ENCODE results near the gene PLAC1. TPM values are rescaled to one million over a fixed set of nuclear protein-coding genes. Genes with fewer than 3 reads are reported as not detected.
A peak's percentile ranks its signal among the peaks of the same experiment; 100 is the strongest.

The PLAC1 gene
- total RNA-seq, 1 donor from 2014 or later: 1.3 TPM

DNA sequence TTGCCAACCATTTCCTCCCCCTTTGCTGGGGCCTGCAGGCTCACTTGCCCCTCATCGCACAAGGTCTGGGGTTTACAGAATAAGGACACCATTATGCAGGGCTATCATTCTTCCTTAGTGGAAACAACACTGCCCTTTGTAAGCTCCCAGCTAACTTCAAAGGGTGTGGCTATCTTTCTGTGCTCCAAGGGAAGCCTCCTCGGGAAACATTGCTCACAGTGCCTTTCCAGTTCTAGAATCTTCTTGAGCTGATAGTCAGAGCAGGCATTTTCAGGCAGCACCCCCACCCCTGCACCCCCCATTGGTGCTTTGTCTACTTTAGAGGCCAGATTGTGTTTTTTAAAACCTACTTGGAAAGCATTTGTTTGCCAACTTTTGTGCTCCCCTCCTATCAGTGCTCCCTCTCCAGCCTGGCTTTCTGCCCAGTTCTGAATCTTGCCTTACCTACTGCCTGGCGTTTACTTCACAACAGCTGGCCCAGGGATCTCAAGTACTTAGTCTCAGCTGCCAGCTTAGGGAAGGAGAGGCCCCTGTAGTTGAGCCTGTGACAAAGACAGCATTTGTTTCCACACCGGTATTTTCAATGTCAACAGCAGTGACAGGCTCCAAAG lies 53.5 kb downstream of the PLAC1 start:
- FAIRE-seq (no peak), DNase-seq (ENCODE audit: low read depth) (peak; percentile 26)
- Histone ChIP-seq H3K4me3 (ENCODE audit: low read depth, low read length) (no peak overlapping the region), H3K36me3 (ENCODE audit: control insufficient read depth, insufficient read depth, low read length) (no peaks in the 10 kb centered on the region), H3K27me3 (ENCODE audit: control insufficient read depth, insufficient read depth, low read length) (no peaks in the 10 kb centered on the region)
- TF ChIP-seq, protein P1, sequence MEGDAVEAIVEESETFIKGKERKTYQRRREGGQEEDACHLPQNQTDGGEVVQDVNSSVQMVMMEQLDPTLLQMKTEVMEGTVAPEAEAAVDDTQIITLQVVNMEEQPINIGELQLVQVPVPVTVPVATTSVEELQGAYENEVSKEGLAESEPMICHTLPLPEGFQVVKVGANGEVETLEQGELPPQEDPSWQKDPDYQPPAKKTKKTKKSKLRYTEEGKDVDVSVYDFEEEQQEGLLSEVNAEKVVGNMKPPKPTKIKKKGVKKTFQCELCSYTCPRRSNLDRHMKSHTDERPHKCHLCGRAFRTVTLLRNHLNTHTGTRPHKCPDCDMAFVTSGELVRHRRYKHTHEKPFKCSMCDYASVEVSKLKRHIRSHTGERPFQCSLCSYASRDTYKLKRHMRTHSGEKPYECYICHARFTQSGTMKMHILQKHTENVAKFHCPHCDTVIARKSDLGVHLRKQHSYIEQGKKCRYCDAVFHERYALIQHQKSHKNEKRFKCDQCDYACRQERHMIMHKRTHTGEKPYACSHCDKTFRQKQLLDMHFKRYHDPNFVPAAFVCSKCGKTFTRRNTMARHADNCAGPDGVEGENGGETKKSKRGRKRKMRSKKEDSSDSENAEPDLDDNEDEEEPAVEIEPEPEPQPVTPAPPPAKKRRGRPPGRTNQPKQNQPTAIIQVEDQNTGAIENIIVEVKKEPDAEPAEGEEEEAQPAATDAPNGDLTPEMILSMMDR (IDR thresholded peaks at IDR 0.05; ENCODE audit: insufficient read depth, low read length, severe bottlenecking): no peak

DNA sequence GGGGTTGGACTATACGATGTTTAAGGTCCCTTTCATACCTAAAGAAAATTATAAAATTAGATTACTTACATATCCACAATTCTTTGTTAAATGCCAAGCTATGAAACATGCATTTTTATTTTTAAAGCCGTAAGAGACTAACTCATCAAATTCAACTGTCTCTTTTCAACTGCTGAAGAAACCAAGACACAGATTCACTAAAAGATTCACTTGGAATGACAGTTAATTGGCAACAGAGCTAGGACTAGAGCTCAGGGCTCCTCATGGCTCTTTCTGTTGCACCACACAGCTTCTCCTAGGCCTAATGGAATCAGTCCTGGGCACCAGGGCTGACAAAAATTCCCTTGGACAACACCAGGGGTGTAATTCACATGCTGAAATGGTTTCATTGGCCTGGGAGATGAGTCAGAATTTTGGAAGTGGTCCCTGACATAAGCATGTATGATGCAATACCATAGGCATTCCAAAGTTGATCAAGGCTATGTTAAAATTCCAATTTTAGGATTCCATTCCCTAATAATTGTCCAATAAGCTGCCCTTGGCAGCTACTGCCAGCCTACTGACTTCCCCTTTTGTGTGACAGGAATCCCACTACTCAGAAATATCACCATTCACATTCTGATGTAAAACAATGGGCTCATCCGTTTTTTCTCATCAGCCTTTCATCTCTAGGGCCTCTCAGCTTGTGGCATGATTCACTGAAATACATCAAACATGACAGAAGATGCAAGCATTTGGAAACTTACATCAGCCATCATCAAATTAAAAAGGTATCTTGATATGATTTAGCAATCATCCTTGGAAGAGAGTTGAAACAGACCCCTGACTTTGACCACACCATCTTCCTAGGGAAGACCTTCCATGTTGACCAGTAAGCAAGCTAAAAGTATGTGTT lies 54.2 kb downstream of the PLAC1 start:
- H3K4me3 ChIP-seq (ENCODE audit: low read depth, low read length): no peak overlapping the region
- DNase-seq (ENCODE audit: low read depth): peak; percentile 70
- FAIRE-seq: peak; percentile 43
- no peaks in the 10 kb centered on the region for H3K36me3 ChIP-seq (ENCODE audit: control insufficient read depth, insufficient read depth, low read length)
- H3K27me3 ChIP-seq (ENCODE audit: control insufficient read depth, insufficient read depth, low read length): no peaks in the 10 kb centered on the region
- TF ChIP-seq, protein P1 (IDR thresholded peaks at IDR 0.05; ENCODE audit: insufficient read depth, low read length, severe bottlenecking): peak; percentile 22

DNA sequence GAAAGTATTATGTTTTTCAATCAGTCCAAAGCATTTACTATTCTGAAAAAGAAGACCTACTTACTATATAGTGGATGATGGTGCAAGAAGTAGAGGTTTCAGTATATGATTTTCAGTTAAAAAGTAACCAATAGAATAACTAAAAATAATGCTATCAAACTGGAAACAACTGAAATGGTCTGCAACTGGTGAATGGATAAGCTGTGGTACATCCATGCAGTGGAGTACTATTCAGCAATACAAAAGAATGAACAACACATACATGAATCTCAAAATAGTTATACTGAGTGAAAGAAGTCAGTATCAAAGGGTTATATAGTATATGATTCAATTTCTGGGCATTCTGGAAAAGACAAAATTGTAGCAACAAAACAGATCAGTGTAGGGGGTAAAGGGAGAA lies 55.9 kb downstream of the PLAC1 start:
- Histone ChIP-seq H3K36me3 (ENCODE audit: control insufficient read depth, insufficient read depth, low read length) (no peaks in the 10 kb centered on the region), H3K4me3 (ENCODE audit: low read depth, low read length) (no peak overlapping the region), H3K27me3 (ENCODE audit: control insufficient read depth, insufficient read depth, low read length) (no peaks in the 10 kb centered on the region)
- FAIRE-seq (no peak), DNase-seq (ENCODE audit: low read depth) (no peak)
- TF ChIP-seq, protein P1 (IDR thresholded peaks at IDR 0.05; ENCODE audit: insufficient read depth, low read length, severe bottlenecking): no peak

DNA sequence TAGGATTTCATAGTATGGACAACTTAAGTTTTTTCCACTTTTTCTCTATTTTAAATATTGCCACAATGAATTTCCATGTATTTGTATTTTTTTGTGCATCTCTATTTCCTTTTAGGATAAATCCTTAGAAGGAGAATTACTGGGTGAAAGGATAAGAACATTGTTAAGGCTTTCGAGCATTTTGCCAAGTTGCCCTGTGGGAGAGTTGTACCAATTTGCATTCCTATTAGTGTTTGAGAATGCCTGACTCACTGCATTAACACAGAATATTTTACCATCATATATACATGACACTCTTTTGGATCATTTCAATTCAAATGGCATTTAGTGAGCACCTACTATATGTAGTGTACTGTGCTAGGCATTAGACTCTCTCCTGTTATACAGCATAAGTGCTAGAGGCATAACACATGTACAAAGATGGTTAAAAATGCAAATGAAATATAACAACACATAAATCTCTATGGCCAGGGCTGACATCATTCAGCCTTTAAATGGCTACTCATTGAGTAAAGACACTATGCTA lies 57.0 kb downstream of the PLAC1 start:
- no peak for DNase-seq (ENCODE audit: low read depth)
- H3K4me3 ChIP-seq (ENCODE audit: low read depth, low read length): no peak overlapping the region
- H3K36me3 ChIP-seq (ENCODE audit: control insufficient read depth, insufficient read depth, low read length): no peaks in the 10 kb centered on the region
- FAIRE-seq: no peak
- no peaks in the 10 kb centered on the region for H3K27me3 ChIP-seq (ENCODE audit: control insufficient read depth, insufficient read depth, low read length)
- TF ChIP-seq, protein P1 (IDR thresholded peaks at IDR 0.05; ENCODE audit: insufficient read depth, low read length, severe bottlenecking): no peak

DNA sequence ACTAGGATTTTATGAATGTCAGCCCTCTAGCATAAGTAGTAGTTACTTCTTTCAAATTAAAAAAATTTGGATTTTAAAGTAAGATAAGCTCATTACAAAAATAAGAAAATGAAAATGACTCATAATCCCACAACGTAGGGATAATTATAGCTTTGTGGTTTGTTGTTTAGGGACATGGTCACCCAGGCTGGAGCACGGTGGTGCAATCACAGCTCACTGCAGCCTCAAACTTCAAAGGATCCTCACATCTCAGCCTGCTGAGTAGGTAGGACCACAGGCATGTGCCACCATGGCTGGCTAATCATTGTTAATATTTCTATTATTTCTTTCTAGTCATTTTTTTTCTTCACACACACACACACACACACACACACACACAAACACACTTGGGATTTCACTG lies 57.6 kb downstream of the PLAC1 start:
- TF ChIP-seq, protein P1 (IDR thresholded peaks at IDR 0.05; ENCODE audit: insufficient read depth, low read length, severe bottlenecking): no peak
- Histone ChIP-seq H3K4me3 (ENCODE audit: low read depth, low read length) (no peak overlapping the region), H3K27me3 (ENCODE audit: control insufficient read depth, insufficient read depth, low read length) (no peaks in the 10 kb centered on the region), H3K36me3 (ENCODE audit: control insufficient read depth, insufficient read depth, low read length) (no peaks in the 10 kb centered on the region)
- DNase-seq (ENCODE audit: low read depth): peak; percentile 3
- FAIRE-seq: no peak

All from bronchial epithelial cell (primary cell).